ENCODE results near the gene BAD.

BAD gene

GRCh38 chr11:64226507-64227051, 57.9 kb downstream of the BAD start:
- DNase-seq: peak; percentile 86

- peak; percentile 79 for DNase-seq
These were observed 58.6 kb downstream of the BAD start, which contains the start of the genes NUDT22 and TRPT1 for GRCh38 chr11:64225608-64226506. Gene NUDT22 (plus strand): TSS chr11:64226274. CDS start chr11:64226653, 379 bp downstream. Gene TRPT1 (minus strand): TSS chr11:64226186. CDS start chr11:64225860, 326 bp downstream.

DNA sequence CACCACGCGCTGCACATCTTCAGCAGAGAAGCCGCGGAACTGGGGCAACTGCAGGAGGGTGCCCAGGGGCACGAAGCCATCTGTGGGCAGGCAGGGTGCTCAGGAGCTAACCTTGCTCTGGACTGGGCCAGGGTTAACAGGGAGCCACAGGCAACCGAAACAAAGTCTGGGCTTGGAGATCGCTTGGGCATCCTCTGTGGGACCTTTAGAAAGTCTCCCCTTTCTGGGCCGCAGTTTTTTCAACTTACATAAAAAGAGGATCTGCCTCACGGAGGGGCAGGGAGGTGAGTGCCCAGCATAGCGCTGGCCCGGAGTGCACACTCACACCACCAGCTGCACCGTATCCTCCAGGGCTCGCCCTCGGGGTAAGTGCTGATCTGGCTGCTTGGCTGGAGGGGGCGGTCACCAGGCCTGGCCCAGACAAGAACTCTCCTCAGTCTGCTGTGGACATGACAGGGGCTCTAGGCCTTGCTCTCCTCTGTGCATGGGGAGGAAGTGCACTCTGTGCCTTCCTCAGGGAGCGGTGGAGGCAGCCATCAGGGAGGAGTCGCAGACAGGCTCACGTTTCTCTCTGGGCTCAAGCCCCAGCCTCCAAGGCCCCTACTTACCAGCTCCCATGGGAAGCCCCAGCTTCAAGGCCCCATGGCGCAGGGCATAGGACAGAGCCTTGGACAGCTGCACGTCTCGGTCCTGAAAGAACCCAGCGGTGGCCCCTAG, 59.4 kb downstream of the BAD start:
- no peak for DNase-seq

DNA sequence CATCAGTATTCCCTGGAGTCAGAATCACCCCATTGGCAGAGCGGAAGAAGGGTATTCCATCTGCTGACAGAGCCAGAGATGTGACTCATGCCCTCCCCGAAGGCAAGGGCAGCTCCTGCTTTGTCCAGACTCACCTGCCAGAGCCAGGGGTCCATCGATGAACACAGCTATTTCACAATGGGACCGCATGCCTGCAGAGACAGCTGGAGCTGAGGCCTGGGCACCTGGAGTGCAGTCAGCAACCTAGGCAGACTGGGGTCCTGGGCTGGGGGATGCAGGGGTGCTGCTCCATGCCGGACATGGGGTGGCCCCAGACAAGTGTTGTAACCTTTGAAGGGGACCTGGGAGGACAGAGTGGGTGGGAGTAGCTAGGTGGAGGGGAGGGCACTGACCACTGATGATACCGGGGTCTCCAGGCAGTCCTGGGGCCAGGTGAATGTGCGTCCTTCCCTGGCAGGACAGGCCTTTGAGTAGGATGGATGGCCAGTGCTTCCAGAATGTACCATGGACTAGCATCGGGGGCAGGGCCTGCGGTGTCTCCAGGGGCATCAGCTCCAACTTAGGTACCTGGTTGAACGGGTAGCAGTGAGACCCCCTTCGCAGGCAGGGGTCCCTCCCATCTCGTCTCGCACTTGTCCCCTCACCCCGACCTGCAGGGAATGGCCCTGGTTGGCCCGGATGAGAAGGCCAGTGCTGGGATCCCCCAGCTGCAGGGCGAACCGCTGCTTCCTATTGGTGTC, 60.1 kb downstream of the BAD start:
- no peak for DNase-seq

DNA sequence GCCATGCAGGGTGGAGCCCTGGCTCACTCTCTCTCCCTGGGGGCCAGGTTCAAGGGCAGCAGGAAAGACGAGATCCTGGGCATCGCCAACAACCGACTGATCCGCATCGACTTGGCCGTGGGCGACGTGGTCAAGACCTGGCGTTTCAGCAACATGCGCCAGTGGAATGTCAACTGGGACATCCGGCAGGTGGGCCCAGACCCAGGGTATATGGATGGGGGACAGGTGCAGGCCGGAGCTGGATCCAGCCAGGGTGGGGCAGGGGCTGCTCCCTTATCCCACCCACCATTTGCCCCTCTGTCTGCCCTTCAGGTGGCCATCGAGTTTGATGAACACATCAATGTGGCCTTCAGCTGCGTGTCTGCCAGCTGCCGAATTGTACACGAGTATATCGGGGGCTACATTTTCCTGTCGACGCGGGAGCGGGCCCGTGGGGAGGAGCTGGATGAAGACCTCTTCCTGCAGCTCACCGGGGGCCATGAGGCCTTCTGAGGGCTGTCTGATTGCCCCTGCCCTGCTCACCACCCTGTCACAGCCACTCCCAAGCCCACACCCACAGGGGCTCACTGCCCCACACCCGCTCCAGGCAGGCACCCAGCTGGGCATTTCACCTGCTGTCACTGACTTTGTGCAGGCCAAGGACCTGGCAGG, 61.3 kb downstream of the BAD start:
- no peak for DNase-seq

GRCh38 chr11:64222651-64223000, 61.8 kb downstream of the BAD start:
- DNase-seq: peak; percentile 29

DNA sequence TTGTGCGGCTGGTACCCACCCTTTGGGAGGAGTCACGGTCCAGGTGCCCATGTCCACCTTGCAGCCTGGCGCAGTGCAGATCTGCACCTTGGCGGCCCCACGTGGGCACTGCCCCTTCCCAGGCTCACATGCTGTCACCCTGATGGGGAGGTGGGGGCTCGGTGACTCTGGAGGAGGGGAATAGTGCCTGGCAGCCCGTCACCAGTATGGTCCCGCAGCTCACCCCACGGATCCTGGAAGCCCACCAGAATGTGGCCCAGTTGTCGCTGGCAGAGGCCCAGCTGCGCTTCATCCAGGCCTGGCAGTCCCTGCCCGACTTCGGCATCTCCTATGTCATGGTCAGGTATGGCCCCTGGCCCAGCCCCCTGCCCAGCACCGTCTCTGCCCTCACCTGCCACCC, 63.7 kb downstream of the BAD start:
- DNase-seq: no peak

DNA sequence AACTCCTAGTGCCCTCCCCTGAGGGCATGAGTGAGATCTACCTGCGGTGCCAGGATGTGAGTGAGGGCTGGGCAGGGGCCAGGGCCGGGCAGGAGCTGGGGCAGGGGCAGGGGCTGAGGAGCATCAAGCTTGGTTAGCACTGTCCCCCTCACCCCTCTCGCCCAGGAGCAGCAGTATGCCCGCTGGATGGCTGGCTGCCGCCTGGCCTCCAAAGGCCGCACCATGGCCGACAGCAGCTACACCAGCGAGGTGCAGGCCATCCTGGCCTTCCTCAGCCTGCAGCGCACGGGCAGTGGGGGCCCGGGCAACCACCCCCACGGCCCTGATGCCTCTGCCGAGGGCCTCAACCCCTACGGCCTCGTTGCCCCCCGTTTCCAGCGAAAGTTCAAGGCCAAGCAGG, 64.2 kb downstream of the BAD start:
- DNase-seq: no peak
